Spleen (tissue), 11 donors: Measurements from ENCODE around the gene GNL3. TPM values are rescaled to one million over a fixed set of nuclear protein-coding genes. Genes with fewer than 3 reads are reported as not detected.
"Not testable (repeated sequence)": the region's sequence is repeated elsewhere in the genome, so short reads cannot be mapped to it uniquely, and the experiment has no call there.

Experiments used
- DNase-seq: peaks from one replicate; pipeline ENCODE4 v3.0.0-alpha.2; 2020
- H3K27ac ChIP-seq, 8 donors: fragments of 200-600 bp; sonication (generic) in 7 of 8; 1 replicate in 4 of 8; 2 replicates in 4 of 8; pipeline versions ENCODE4 v1.5.0 to v1.8.0; 2016 to 2021; ENCODE audit warnings: inconsistent platforms in 4 of 8, mild to moderate bottlenecking in 4 of 8, moderate library complexity in 1 of 8
- H3K27me3 ChIP-seq, 7 donors: fragments of 200-600 bp; sonication (generic) in 6 of 7; replicated peaks in 1 of 7; 1 replicate in 4 of 7; 2 replicates in 3 of 7; pipeline versions ENCODE4 v1.5.0 to v1.8.0; 2016 to 2021; ENCODE audit warnings: inconsistent platforms in 3 of 7, mild to moderate bottlenecking in 1 of 7
- H3K36me3 ChIP-seq, 6 donors: fragments of 200-600 bp; sonication (generic) in 5 of 6; 1 replicate in 4 of 6; 2 replicates in 2 of 6; pipeline versions ENCODE4 v1.5.0 to v1.8.0; 2016 to 2021; ENCODE audit warnings: inconsistent platforms in 2 of 6
- H3K4me1 ChIP-seq, 6 donors: fragments of 200-600 bp; sonication (generic) in 5 of 6; 1 replicate in 3 of 6; 2 replicates in 3 of 6; pipeline versions ENCODE4 v1.5.0 to v1.8.0; 2016 to 2021; ENCODE audit warnings: inconsistent platforms in 3 of 6
- H3K4me3 ChIP-seq, 8 donors: fragments of 200-600 bp; sonication (generic) in 7 of 8; 1 replicate in 4 of 8; 2 replicates in 4 of 8; pipeline versions ENCODE4 v1.5.0 to v1.8.0; 2016 to 2021; ENCODE audit warnings: inconsistent platforms in 4 of 8, mild to moderate bottlenecking in 4 of 8, moderate library complexity in 2 of 8
- H3K9me3 ChIP-seq, 8 donors: fragments of 200-600 bp; sonication (generic) in 7 of 8; 1 replicate in 4 of 8; 2 replicates in 4 of 8; pipeline versions ENCODE4 v1.5.0 to v1.8.0; 2016 to 2021; ENCODE audit warnings: inconsistent platforms in 4 of 8
- CTCF ChIP-seq, 11 experiments: fragments of 200-600 bp in 7 of 11; fragments of 450-650 bp in 4 of 11; sonication (generic) in 4 of 11; IDR thresholded peaks in 8 of 11; conservative IDR thresholded peaks in 3 of 11; 1 replicate in 7 of 11; 2 replicates in 4 of 11; pipeline versions ENCODE4 v1.4.0 to v1.8.0; 2016 to 2021; ENCODE audit warnings: antibody characterized with exemption in 11 of 11, inconsistent platforms in 4 of 11, mild to moderate bottlenecking in 1 of 11
- POLR2A ChIP-seq, 3 donors: fragments of 450-650 bp; IDR thresholded peaks; one replicate each; pipeline ENCODE4 v1.5.1; 2017; ENCODE audit warnings: antibody characterized with exemption in 3 of 3, mild to moderate bottlenecking in 1 of 3
- POLR2AphosphoS5 ChIP-seq, 3 donors: sonication (generic); formaldehyde crosslinking; IDR thresholded peaks; one replicate each; pipeline ENCODE4 v1.5.1; 2017; ENCODE audit warnings: antibody characterized with exemption in 3 of 3
- WGBS, 5 donors: extraction: QIAGEN DNeasy Blood & Tissue Kit in 3 of 5; methylation state at CpG; one replicate each; pipeline versions ENCODE4 v1.1.5 to v1.1.7; 2013 to 2018; 5-methylcytosine and 5-hydroxymethylcytosine counted together
- intact Hi-C: fragments of 100-400 bp; cut with DNase I; formaldehyde crosslinking; loops from one replicate; pipeline ENCODE4 v1.15.0; 2023; ENCODE audit warnings: low total_unique reads
- polyA plus RNA-seq, 3 donors: library from polyadenylated mRNA; stranded (reverse); fragments of 200-250 nt; gene quantifications; one replicate each; pipeline ENCODE4 v1.2.1, GENCODE V29; 2013
- total RNA-seq, 7 donors: library from RNA; depleted of rRNA in 3 of 7; stranded (reverse); fragments of >200 nt in 3 of 7; fragmentation: NEBNext Ultra II Directional in 4 of 7; extraction: Animal tissue kit (Norgen Biotek cat#: 25700) in 4 of 7; gene quantifications; one replicate each; pipeline versions ENCODE4 v1.1.0 to v1.2.1, GENCODE V29; 2016 to 2021
- donor health status: healthy with polysubstance abuse.
- donor health status: DM: no; HTN: no; CAD: no; lungs with moderate emphysema.
- donor health status: DM: no; HTN: no; CAD: no.
- donor health status: Bipolar disorder and iron deficiency.
- donor health status: healthy.
- donor health status: DM: no; HTN: no; CAD: no.
- donor health status: DM: yes; HTN: yes; CAD: no.

GNL3 gene
- total and polyA plus RNA-seq, 10 donors = 49.8 to 87.8 (median 67.7) TPM

- intact Hi-C loops = no loop called here
- 93 to 100% (median 99%) methylated on average over 5 of the region's 5 CpGs for WGBS, 5 donors
- no peak for DNase-seq
- H3K27me3 ChIP-seq = no peaks in the 10 kb centered on the region
- no peak overlapping the region for H3K4me3 ChIP-seq
- H3K9me3 ChIP-seq = peaks cover 0 to 27% (median 20%) of the 10 kb centered on the region in 8 donors
- no peak overlapping the region for H3K27ac ChIP-seq
- TF ChIP-seq POLR2A (IDR thresholded peaks at IDR 0.05) = no peak
- TF ChIP-seq POLR2AphosphoS5 (IDR thresholded peaks at IDR 0.05) = no peak
- no peak for TF ChIP-seq CTCF (IDR thresholded peaks at IDR 0.05 in 8 of 11, conservative IDR thresholded peaks at IDR 0.05 in 3 of 11)
- H3K36me3 ChIP-seq = peaks cover 0 to 39% (median 3%) of the 10 kb centered on the region in 6 donors
- peaks cover 0 to 31% (median 19%) of the 10 kb centered on the region in 6 donors for H3K4me1 ChIP-seq
Observed at GRCh38 chr3:52723935-52724334, 38.1 kb downstream of the GNL3 start.

- Histone ChIP-seq H3K9me3 (peaks cover 0 to 27% (median 22%) of the 10 kb centered on the region in 8 donors), H3K4me1 (peaks cover 0 to 31% (median 19%) of the 10 kb centered on the region in 6 donors), H3K27me3 (no peaks in the 10 kb centered on the region), H3K36me3 (peaks cover 0 to 39% (median 3%) of the 10 kb centered on the region in 6 donors), H3K4me3 (no peak overlapping the region), H3K27ac (no peak overlapping the region)
- TF ChIP-seq POLR2A (IDR thresholded peaks at IDR 0.05) = no peak
- no peak for TF ChIP-seq CTCF (IDR thresholded peaks at IDR 0.05 in 8 of 11, conservative IDR thresholded peaks at IDR 0.05 in 3 of 11)
- TF ChIP-seq POLR2AphosphoS5 (IDR thresholded peaks at IDR 0.05) = no peak
- no peak for DNase-seq
- intact Hi-C loops = no loop called here
- 90 to 100% (median 98%) methylated on average over 1 of the region's 1 CpG for WGBS, 5 donors
Observed at GRCh38 chr3:52724511-52724910, 38.7 kb downstream of the GNL3 start.

- H3K27ac ChIP-seq, DNase-seq, H3K4me3 ChIP-seq, H3K27me3 ChIP-seq, intact Hi-C loops, H3K4me1 ChIP-seq: not testable (repeated sequence)
- WGBS, 5 donors = 57 to 97% (median 92%) methylated on average over 3 of the region's 3 CpGs
- peaks cover 0 to 65% (median 29%) of the 10 kb centered on the region in 6 donors for H3K36me3 ChIP-seq
- H3K9me3 ChIP-seq = peaks cover 0 to 43% (median 30%) of the 10 kb centered on the region in 8 donors
Observed at GRCh38 chr3:52728753-52729152, 42.9 kb downstream of the GNL3 start.

- H3K9me3 ChIP-seq = peaks cover 0 to 48% (median 31%) of the 10 kb centered on the region in 8 donors
- DNase-seq = no peak
- no peak overlapping the region for H3K4me3 ChIP-seq
- H3K27ac ChIP-seq = no peak overlapping the region
- TF ChIP-seq POLR2A (IDR thresholded peaks at IDR 0.05) (no peak), POLR2AphosphoS5 (IDR thresholded peaks at IDR 0.05) (no peak), CTCF (IDR thresholded peaks at IDR 0.05 in 8 of 11, conservative IDR thresholded peaks at IDR 0.05 in 3 of 11) (no peak)
- H3K27me3 ChIP-seq = no peaks in the 10 kb centered on the region
- intact Hi-C loops = no loop called here
- no peaks in the 10 kb centered on the region for H3K4me1 ChIP-seq
- peaks cover 0 to 85% (median 42%) of the 10 kb centered on the region in 6 donors for H3K36me3 ChIP-seq
Observed at GRCh38 chr3:52730681-52731080, 44.8 kb downstream of the GNL3 start.

- H3K4me1 ChIP-seq = no peaks in the 10 kb centered on the region
- no peaks in the 10 kb centered on the region for H3K27me3 ChIP-seq
- peaks cover 0 to 94% (median 49%) of the 10 kb centered on the region in 6 donors for H3K36me3 ChIP-seq
- WGBS, 5 donors = 83 to 98% (median 96%) methylated on average over 14 of the region's 14 CpGs
- H3K9me3 ChIP-seq = peaks cover 0 to 48% (median 31%) of the 10 kb centered on the region in 8 donors
- TF ChIP-seq CTCF (IDR thresholded peaks at IDR 0.05 in 8 of 11, conservative IDR thresholded peaks at IDR 0.05 in 3 of 11) (no peak), POLR2AphosphoS5 (IDR thresholded peaks at IDR 0.05) (no peak), POLR2A (IDR thresholded peaks at IDR 0.05) (no peak)
- H3K4me3 ChIP-seq = no peak overlapping the region
- intact Hi-C loops = no loop called here
- no peak overlapping the region for H3K27ac ChIP-seq
- DNase-seq = no peak
Observed at GRCh38 chr3:52731590-52731989, 45.8 kb downstream of the GNL3 start.
